ENCODE data around the gene STK36.

Gene STK36

DNA sequence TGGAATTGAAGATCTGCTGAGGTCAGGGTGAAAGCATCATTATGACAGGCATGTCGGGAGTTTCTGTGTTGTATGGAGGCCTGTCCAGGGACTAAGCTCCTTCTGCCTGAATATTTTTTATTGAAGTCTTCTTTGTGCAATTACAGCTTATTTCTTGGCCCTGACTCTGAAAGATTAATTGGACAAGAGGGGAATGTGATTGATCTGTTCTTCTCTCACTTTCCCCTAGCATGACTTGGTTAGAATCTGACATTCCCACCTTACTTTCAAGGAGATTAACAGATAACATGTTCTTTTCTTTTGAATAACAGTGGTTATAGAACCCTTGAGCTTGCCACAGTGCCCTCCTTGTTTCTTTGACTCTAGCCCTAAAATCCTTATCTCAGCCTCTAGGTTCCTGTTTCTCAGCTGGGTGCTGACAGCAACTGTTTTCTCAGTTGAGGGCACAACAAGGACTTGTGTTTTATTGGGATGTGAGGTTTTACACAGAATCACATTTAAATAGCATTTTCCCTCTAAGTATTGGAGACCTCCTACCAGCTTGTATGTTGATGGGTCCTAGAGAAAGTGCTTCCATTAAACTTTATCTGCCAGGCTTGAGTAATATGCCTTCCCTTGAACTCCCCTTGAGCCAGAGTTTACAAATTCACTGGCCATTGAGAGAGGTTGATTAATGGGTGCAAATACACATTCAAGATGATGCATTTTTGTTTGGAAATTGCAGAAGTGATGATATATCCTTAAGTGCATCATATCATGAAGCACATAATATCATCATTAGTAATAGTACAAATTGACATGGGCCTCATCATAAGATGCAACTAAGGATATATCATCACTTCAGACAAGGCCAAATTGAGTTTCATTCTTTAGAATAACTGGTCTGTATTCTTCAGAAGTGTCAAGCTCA is 51.2 kb downstream of the STK36 start:
- Histone ChIP-seq H3K9me3 (ENCODE audit: control insufficient read depth, low read length) (peaks cover 6% of the 10 kb centered on the region), H3K4me1 (ENCODE audit: control insufficient read depth, insufficient read depth, low read length) (peaks cover 46% of the 10 kb centered on the region), H3K27me3 (ENCODE audit: control insufficient read depth, insufficient read depth, low read length) (no peaks in the 10 kb centered on the region), H3K36me3 (ENCODE audit: control insufficient read depth, insufficient read depth, low read length) (no peaks in the 10 kb centered on the region), H3K4me3 (ENCODE audit: low read length) (no peak overlapping the region), H3K9ac (ENCODE audit: low read length) (no peak overlapping the region)

DNA sequence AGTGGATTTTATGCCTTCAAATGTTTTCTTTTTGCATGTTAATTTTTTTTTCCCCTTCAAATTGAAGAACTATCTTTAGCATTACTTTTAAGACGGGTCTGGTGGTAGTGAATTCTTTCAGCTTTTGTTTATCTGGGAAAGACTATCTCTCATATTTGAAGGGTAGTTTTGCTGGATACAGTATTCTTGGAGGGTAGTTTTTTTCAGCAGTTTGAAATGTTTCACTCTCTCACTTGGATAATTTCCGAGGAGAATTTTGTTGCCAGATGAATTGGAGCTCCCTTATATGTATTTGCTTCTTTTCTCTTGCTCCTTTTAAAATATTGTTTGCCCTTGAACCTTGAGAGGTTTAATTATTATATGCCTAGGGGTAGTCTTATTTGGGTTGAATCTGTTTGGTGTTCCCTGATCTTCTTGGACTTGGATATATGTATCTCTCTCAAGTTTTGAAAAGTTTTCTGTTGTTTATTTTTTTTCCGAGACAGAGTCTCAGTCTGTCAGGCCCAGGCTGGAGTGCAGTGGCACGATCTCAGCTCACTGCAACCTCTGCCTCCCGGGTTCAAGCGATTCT is 54.2 kb downstream of the STK36 start:
- Histone ChIP-seq H3K36me3 (ENCODE audit: control insufficient read depth, insufficient read depth, low read length) (no peaks in the 10 kb centered on the region), H3K27me3 (ENCODE audit: control insufficient read depth, insufficient read depth, low read length) (no peaks in the 10 kb centered on the region), H3K4me3 (ENCODE audit: low read length) (no peak overlapping the region), H3K4me1 (ENCODE audit: control insufficient read depth, insufficient read depth, low read length) (peaks cover 24% of the 10 kb centered on the region), H3K9me3 (ENCODE audit: control insufficient read depth, low read length) (peaks cover 6% of the 10 kb centered on the region), H3K9ac (ENCODE audit: low read length) (no peak overlapping the region)

DNA sequence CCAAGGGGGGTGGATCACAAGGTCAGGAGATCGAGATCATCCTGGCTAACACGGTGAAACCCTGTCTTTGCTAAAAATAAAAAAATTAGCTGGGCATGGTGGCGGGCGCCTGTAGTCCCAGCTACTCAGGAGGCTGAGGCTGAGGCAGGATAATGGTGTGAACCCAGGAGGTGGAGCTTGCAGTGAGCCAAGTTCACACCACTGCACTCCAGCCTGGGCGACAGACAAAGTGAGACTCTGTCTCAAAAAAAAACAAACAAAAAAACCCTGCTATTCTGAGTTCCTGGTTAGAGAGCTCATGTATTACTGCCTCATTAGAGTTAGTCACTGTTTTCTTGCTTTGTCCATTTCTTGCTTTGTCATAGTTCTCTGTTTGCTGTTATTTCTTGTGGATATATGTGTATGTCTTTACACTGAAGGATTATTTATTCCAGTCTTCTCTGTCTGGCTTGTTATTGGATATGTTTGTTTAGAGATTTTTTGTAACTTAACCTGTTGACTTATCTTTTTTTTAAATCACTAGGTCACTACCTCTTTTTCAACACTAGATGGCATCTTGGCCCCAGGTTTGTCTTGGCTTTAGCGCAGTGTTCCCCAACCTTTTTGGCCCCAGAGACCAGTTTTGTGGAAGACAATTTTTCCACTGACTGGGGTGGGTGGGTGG is 55.7 kb downstream of the STK36 start:
- Histone ChIP-seq H3K27me3 (ENCODE audit: control insufficient read depth, insufficient read depth, low read length) (no peaks in the 10 kb centered on the region), H3K36me3 (ENCODE audit: control insufficient read depth, insufficient read depth, low read length) (no peaks in the 10 kb centered on the region), H3K4me3 (ENCODE audit: low read length) (no peak overlapping the region), H3K9me3 (ENCODE audit: control insufficient read depth, low read length) (peaks cover 6% of the 10 kb centered on the region), H3K4me1 (ENCODE audit: control insufficient read depth, insufficient read depth, low read length) (peaks cover 9% of the 10 kb centered on the region), H3K9ac (ENCODE audit: low read length) (no peak overlapping the region)

DNA sequence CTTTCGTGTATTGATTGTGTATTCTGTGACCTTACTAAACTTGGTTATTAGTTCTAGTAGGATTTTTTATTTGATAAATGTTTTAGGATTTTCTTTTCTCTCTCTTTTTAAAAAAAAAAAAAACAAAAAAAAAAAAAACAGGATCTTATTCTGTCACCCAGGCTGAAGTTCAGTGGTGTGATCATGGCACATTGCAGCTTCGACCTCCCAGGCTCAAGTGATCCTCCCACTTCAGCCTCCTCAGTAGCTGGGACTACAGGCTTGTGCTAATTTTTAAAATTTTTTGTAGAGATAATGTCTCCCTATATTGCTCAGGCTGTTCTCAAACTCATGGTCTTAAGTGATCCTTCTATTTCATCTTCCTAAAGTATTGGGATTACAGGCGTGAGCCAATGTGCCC is 57.8 kb downstream of the STK36 start:
- H3K4me1 ChIP-seq (ENCODE audit: control insufficient read depth, insufficient read depth, low read length): no peaks in the 10 kb centered on the region
- H3K9ac ChIP-seq (ENCODE audit: low read length): no peak overlapping the region
- H3K9me3 ChIP-seq (ENCODE audit: control insufficient read depth, low read length): peaks cover 6% of the 10 kb centered on the region
- H3K36me3 ChIP-seq (ENCODE audit: control insufficient read depth, insufficient read depth, low read length): no peaks in the 10 kb centered on the region
- no peaks in the 10 kb centered on the region for H3K27me3 ChIP-seq (ENCODE audit: control insufficient read depth, insufficient read depth, low read length)
- no peak overlapping the region for H3K4me3 ChIP-seq (ENCODE audit: low read length)

DNA sequence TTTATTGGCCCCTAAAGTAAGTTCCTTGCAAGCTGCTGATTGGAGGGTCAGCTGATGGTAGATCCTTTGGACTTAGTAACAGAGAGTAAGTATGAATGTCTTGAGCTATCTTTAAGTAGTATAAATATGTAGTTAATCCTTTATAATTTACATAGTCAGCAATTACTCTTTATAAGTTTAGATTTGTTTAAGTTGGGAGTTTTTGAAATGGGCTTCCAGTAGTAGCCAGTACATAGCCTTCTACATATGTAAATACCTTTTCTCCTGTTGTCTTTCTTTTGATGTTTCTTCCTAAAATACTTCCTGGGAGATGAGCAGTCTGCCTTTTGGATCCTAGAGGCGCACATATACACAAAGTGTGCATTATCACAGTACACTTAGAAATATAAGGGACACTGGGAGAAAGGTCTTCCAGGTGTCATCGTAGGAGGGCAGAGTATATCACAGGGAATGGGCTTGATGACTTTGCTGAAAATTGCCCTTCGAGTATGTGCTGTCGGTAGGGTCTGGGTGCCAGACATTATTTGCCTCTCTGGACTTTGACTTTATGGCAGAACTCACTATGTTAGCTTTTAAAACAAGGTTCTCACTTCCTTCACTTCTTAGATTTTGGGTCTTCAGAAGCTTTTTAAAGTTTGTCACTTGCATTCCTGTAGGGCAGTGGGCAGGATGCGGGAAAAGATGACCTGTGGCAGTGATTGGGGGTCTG is 60.3 kb downstream of the STK36 start:
- no peak overlapping the region for H3K4me3 ChIP-seq (ENCODE audit: low read length)
- no peaks in the 10 kb centered on the region for H3K4me1 ChIP-seq (ENCODE audit: control insufficient read depth, insufficient read depth, low read length)
- H3K36me3 ChIP-seq (ENCODE audit: control insufficient read depth, insufficient read depth, low read length): no peaks in the 10 kb centered on the region
- H3K27me3 ChIP-seq (ENCODE audit: control insufficient read depth, insufficient read depth, low read length): no peaks in the 10 kb centered on the region
- H3K9me3 ChIP-seq (ENCODE audit: control insufficient read depth, low read length): no peaks in the 10 kb centered on the region
- no peak overlapping the region for H3K9ac ChIP-seq (ENCODE audit: low read length)

DNA sequence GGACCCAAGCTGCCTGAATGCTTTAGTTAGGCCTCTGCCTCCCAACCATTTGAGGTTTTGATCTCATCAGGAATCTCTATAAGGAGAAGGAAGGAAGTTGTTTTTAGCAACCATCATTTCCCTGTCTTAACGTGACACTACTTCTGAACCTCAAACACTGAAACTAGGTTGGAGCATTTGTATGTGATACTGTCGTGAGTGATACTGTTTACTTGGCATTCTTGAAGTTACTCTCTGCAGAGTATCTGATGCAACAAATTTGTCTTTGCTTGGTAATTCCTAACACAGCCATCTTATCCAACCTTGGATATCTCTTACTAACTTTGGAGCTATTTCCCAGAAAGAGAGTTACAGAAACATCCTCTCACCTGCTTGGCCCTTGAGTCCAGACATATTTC is 60.9 kb downstream of the STK36 start:
- Histone ChIP-seq H3K4me3 (ENCODE audit: low read length) (no peak overlapping the region), H3K4me1 (ENCODE audit: control insufficient read depth, insufficient read depth, low read length) (no peaks in the 10 kb centered on the region), H3K9me3 (ENCODE audit: control insufficient read depth, low read length) (no peaks in the 10 kb centered on the region), H3K36me3 (ENCODE audit: control insufficient read depth, insufficient read depth, low read length) (no peaks in the 10 kb centered on the region), H3K9ac (ENCODE audit: low read length) (no peak overlapping the region), H3K27me3 (ENCODE audit: control insufficient read depth, insufficient read depth, low read length) (no peaks in the 10 kb centered on the region)

DNA sequence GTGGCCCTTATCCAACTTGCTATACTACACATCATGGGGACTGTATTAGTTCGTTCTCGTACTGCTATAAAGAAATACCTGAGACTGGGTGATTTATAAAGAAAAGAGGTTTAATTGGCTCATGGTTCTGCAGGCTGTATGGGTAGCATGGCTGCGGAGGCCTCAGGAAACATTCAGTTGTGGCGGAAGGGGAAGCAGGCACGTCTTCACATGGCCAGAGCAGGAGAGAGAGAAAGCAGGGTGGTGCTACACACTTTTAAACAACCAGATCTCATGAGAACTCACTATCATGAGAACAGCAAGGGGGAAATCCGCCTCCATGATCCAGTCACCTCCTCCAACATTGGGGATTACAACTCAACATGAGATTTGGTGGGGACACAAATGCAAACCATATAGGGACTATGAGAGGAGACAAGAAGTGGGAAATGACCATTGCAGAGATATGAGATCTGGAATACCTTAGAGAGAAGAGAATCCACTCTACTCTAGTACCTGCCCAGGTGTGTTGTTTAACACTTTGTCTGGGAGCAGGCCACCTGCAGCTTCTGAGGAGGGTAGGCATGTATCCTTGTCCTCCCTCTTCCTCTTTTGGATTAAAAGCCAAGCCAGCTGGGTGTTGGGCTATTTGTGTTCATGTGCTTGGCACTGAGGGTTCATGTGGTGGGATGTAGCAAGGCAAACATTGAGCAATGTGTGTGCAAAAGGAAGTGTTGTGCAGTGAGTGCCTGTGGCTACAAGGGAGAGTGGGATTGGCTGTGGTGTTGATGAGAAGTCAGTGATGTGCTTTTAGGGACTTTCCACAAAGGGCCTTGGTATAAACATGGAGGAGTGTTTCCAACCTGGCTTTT is 61.5 kb downstream of the STK36 start:
- no peak overlapping the region for H3K9ac ChIP-seq (ENCODE audit: low read length)
- H3K36me3 ChIP-seq (ENCODE audit: control insufficient read depth, insufficient read depth, low read length): no peaks in the 10 kb centered on the region
- no peaks in the 10 kb centered on the region for H3K9me3 ChIP-seq (ENCODE audit: control insufficient read depth, low read length)
- H3K27me3 ChIP-seq (ENCODE audit: control insufficient read depth, insufficient read depth, low read length): no peaks in the 10 kb centered on the region
- H3K4me3 ChIP-seq (ENCODE audit: low read length): no peak overlapping the region
- no peaks in the 10 kb centered on the region for H3K4me1 ChIP-seq (ENCODE audit: control insufficient read depth, insufficient read depth, low read length)

DNA sequence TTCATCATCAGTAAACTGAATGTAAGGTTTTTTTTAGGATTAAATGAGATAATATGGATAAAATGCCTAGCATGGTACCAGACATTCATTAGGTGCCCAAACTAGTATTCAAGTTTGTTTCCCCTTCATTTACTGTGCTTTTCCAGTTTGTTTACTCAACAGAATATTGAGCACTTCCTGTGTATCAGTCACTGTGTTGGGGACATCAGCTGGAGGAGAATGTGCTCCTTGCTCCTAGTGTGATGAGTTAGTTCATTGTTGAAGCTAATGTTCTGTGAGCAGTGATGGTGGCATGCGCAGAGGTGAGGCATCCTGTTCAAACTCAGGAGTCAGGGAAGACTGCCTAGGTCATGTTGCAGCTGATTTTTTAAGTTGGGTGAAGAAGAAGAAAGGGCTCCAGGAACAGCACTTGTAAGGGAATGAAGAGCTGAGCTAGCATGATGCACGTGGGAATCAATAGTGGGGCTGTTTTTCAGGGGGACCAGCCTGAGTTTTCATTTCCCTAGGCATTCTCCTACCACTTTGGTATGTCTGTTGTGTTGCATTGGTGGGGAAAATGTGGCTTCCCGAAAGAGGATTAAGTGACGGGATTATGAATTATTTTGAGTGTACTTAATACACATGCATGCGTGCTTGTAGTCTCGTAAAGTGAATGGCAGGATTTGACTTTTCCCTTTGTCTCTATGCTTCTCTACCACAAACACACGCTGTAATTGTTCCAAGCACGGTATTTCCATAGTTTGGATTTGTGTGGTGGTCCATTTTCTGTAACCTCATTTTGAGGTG is 62.5 kb downstream of the STK36 start:
- Histone ChIP-seq H3K9ac (ENCODE audit: low read length) (no peak overlapping the region), H3K36me3 (ENCODE audit: control insufficient read depth, insufficient read depth, low read length) (no peaks in the 10 kb centered on the region), H3K4me1 (ENCODE audit: control insufficient read depth, insufficient read depth, low read length) (no peaks in the 10 kb centered on the region), H3K4me3 (ENCODE audit: low read length) (no peak overlapping the region), H3K9me3 (ENCODE audit: control insufficient read depth, low read length) (no peaks in the 10 kb centered on the region), H3K27me3 (ENCODE audit: control insufficient read depth, insufficient read depth, low read length) (no peaks in the 10 kb centered on the region)

DNA sequence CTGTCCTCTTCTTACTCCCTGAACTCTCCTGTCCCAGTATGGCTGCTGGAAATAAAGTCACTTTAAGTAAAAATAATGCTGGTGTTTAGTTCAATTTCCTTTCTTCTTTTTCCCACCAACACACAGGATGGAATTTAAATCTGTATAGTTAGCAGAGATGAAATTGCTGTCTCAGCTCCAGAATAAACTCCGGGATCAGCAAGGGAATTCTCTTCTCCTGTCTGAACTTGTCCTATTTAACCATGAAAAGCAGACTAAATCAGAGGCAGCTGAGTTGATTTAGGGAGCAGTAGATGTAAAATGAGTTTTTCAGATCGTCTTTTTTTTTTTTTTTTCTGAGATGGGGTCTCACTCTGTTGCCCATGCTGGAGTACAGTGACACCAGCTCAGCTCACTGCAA is 64.6 kb downstream of the STK36 start:
- H3K4me3 ChIP-seq (ENCODE audit: low read length): no peak overlapping the region

DNA sequence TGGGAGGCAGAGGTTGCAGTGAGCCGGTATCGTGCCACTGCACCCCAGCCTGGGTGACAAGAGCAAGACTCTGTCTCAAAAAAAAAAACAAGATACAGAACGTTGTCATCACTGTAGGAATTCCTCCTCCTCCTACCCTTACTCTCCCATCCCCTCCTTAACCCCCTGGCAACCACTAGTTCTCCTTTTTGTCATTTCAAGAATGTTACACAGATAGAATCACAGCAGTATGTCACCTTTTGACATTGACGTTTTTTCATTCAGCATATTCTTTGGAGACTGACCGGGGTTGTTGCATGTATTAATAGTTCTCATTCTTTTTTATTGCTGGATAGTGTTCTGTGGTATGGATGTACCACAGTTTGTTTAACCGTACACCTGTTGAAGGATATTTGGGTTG is 71.2 kb downstream of the STK36 start:
- H3K9ac ChIP-seq (ENCODE audit: low read length): no peak overlapping the region
- H3K36me3 ChIP-seq (ENCODE audit: control insufficient read depth, insufficient read depth, low read length): peaks cover 13% of the 10 kb centered on the region
- H3K9me3 ChIP-seq (ENCODE audit: control insufficient read depth, low read length): no peaks in the 10 kb centered on the region
- H3K4me3 ChIP-seq (ENCODE audit: low read length): no peak overlapping the region
- no peaks in the 10 kb centered on the region for H3K27me3 ChIP-seq (ENCODE audit: control insufficient read depth, insufficient read depth, low read length)
- H3K4me1 ChIP-seq (ENCODE audit: control insufficient read depth, insufficient read depth, low read length): peaks cover 6% of the 10 kb centered on the region

More for the DNA sequence above, 64.6 kb downstream of the STK36 start:
- Histone ChIP-seq H3K27me3 (ENCODE audit: control insufficient read depth, insufficient read depth, low read length) (no peaks in the 10 kb centered on the region), H3K9ac (ENCODE audit: low read length) (no peak overlapping the region), H3K36me3 (ENCODE audit: control insufficient read depth, insufficient read depth, low read length) (no peaks in the 10 kb centered on the region), H3K4me1 (ENCODE audit: control insufficient read depth, insufficient read depth, low read length) (no peaks in the 10 kb centered on the region), H3K9me3 (ENCODE audit: control insufficient read depth, low read length) (no peaks in the 10 kb centered on the region)

DNA sequence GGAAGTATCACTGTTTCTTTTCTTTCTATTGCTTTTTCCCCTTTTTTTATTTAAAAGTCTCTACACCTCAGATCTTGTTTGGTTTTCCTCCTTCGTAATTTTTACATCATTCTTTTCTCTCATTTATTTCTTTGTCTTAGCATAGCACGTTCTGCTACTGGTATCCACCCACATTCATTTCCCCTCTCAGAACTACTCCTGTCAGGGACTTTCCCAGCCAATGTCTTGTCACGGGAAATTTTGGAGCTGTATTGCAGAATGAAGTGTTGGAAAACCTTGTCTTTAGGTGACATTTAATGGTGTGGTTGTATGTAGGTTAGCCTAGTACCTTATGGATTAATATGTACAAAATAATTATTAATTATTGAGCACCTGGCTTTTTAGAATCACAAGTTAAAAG is 72.7 kb downstream of the STK36 start:
- Histone ChIP-seq H3K9ac (ENCODE audit: low read length) (no peak overlapping the region), H3K4me3 (ENCODE audit: low read length) (no peak overlapping the region), H3K9me3 (ENCODE audit: control insufficient read depth, low read length) (no peaks in the 10 kb centered on the region), H3K27me3 (ENCODE audit: control insufficient read depth, insufficient read depth, low read length) (no peaks in the 10 kb centered on the region), H3K36me3 (ENCODE audit: control insufficient read depth, insufficient read depth, low read length) (peaks cover 20% of the 10 kb centered on the region), H3K4me1 (ENCODE audit: control insufficient read depth, insufficient read depth, low read length) (peaks cover 11% of the 10 kb centered on the region)
